ENCODE results near the gene TAL1.

Gene TAL1

GRCh38 chr1:47252369-47252768, 20.3 kb upstream of the TAL1 start:
- no peak overlapping the region for H3K27ac ChIP-seq
- TF ChIP-seq CTCF (conservative IDR thresholded peaks at IDR 0.05): no peak

DNA sequence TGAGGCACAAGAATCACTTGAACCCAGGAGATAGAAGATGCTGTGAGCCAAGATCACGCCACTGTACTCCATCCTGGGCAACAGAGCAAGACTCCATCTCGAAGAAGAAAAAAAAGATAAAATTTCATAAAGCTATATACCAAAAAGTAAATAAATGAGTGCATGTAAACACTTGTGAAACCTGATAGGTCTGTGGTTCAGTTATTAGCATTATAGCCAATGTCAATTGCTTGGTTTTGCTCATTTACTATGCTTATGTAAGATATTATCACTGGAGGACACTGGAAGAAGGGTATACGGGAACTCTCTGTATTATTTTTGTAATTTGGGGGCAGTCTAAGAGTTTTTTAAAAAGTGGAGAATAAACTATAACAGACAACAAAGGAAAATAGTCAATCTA, 17.7 kb upstream of the TAL1 start:
- TF ChIP-seq CTCF (conservative IDR thresholded peaks at IDR 0.05): no peak
- no peak overlapping the region for H3K27ac ChIP-seq

- TF ChIP-seq CTCF (conservative IDR thresholded peaks at IDR 0.05): no peak
- H3K27ac ChIP-seq: no peak overlapping the region
These were observed 12.4 kb upstream of the TAL1 start for GRCh38 chr1:47244339-47244862.

DNA sequence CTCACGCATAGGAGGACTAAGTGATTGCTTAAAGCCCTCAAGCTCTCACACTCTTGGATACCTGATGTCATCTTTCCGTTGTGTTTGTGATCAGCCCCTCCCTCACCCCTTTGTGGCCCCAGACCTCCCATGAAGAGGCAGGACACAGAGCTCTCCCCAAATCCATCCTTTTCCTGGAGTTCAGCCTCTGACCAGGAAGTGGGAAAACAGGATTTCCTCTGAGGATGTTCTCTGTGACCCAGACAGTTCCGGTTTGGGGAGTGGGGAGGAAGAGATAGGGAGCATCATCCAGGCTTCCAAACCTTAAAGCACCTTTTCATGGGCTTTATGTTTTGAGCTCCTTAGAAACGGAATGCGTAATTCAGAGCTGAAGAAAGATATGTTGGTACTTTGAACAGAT, 11.9 kb upstream of the TAL1 start:
- TF ChIP-seq CTCF (conservative IDR thresholded peaks at IDR 0.05): no peak

GRCh38 chr1:47241114-47242113, 9.4 kb upstream of the TAL1 start:
- TF ChIP-seq CTCF (conservative IDR thresholded peaks at IDR 0.05): no peak
- no peak overlapping the region for H3K27ac ChIP-seq

More for the DNA sequence above, 11.9 kb upstream of the TAL1 start:
- no peak overlapping the region for H3K27ac ChIP-seq

DNA sequence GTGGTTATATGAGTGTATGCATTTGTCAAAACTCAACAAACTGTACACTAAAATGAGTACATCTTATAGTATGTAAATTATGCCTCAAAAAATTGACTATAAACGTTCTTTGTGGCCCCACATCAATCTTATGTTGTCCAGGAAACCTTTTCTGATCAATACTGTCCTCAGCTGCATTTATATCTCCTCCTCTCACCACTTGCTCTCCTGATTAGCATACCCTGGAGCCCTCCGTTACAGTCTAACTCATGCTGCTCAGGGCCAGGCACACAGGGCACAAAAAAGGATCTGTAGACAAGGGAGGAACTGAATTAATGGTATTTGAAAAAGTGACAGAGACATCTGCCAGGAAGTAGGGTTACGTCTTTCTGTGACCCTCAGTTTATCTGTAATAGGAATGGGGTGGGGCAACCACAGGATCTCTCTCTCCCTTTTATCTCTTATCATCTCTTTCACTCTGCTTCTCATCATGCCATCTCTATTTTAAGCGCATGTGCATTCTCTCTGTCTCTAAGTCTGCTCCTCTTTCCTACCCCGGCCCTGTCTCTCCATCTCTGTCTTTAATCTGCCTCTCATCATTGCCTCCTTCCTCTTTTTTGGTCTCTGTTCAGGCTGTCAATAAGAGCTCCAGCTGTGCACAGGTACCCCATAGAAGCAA, 7.0 kb upstream of the TAL1 start:
- H3K27ac ChIP-seq: no peak overlapping the region
- TF ChIP-seq CTCF (conservative IDR thresholded peaks at IDR 0.05): no peak

DNA sequence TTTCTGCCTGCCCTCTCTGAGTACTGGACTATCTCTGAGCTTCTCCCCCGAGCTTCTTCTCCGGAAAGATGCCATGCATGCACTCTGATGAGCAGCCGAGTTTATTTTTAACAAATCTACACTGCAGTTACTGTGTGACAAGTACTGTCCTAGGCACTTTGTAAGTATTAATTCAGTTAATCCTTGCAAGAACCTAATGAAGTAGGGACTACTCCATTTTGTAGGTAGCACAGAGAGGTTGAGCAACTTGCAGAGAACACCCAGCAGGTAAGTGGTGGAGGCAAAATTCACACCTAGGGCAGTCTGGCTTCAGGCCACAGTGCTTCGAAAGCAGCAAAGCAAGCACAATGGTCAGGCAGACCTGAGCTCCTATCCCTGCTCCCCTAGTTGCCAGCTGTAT, 3.8 kb upstream of the TAL1 start:
- TF ChIP-seq CTCF (conservative IDR thresholded peaks at IDR 0.05): no peak
- no peak overlapping the region for H3K27ac ChIP-seq
